Measurements from ENCODE around the gene DOK4.

DNA sequence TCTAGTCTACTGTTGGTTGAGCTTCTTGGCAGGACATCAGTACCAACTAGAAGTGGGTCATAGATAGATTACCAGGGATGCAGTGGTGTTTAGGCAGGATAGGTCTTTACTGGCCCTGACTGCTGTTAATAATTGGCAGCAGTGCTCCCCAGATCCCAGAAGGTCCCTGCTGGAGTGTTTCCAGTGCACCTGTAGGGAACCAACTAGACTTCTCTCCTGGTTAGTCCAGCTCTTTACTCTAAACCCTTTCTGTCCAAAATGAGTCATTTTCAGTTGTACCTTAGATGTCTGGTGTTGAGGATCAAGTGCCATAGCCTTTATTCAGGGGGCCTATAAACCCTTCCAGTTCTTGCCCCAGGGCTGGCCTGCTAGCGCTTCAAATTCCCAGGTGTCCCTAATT lies 15.1 kb downstream of the DOK4 start:
- TF ChIP-seq EZH2 (IDR thresholded peaks at IDR 0.05; ENCODE audit: borderline replicate concordance, low read length), result no peak
- TF ChIP-seq, protein P1, sequence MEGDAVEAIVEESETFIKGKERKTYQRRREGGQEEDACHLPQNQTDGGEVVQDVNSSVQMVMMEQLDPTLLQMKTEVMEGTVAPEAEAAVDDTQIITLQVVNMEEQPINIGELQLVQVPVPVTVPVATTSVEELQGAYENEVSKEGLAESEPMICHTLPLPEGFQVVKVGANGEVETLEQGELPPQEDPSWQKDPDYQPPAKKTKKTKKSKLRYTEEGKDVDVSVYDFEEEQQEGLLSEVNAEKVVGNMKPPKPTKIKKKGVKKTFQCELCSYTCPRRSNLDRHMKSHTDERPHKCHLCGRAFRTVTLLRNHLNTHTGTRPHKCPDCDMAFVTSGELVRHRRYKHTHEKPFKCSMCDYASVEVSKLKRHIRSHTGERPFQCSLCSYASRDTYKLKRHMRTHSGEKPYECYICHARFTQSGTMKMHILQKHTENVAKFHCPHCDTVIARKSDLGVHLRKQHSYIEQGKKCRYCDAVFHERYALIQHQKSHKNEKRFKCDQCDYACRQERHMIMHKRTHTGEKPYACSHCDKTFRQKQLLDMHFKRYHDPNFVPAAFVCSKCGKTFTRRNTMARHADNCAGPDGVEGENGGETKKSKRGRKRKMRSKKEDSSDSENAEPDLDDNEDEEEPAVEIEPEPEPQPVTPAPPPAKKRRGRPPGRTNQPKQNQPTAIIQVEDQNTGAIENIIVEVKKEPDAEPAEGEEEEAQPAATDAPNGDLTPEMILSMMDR (conservative IDR thresholded peaks at IDR 0.05 in 1 of 2, IDR thresholded peaks at IDR 0.05 in 1 of 2; ENCODE audit: extremely low read depth in 1 of 2, insufficient read depth in 1 of 2, low read depth in 1 of 2, low read length in 2 of 2), result no peak

All from mammary epithelial cell (primary cell).